Measurements from ENCODE around the gene PLCD3.

GRCh38 chr17:45102856-45103255 is 29.5 kb downstream of the PLCD3 start:
- TF ChIP-seq TCF7 (IDR thresholded peaks at IDR 0.05; ENCODE audit: borderline replicate concordance) (no peak), SIN3A (IDR thresholded peaks at IDR 0.05; ENCODE audit: low read depth, low read length) (no peak), YY1 (IDR thresholded peaks at IDR 0.05; ENCODE audit: low read depth, low read length) (no peak), POLR2AphosphoS5 (IDR thresholded peaks at IDR 0.05; ENCODE audit: low read length) (no peak)
